DND-41 (cell line): Measurements from ENCODE around the gene ACBD6.

Source experiments
- ATAC-seq: fragments of 200-7000 bp; cut with Tn5 transposase; 3 replicates; pipeline ENCODE4 v1.9.1; 2021; ENCODE audit warnings: low read depth; ENCODE audit not compliant: insufficient read depth
- DNase-seq: peaks from one replicate; pipeline ENCODE4 v3.0.0-alpha.2; 2020
- H2AFZ ChIP-seq: 2 replicates; pipeline ENCODE4 v1.6.0; 2012; ENCODE audit warnings: low read depth, low read length
- H3K27ac ChIP-seq: 2 replicates; pipeline ENCODE4 v1.5.1; 2012; ENCODE audit warnings: low read length, inconsistent platforms
- H3K27me3 ChIP-seq: fragments of 200-600 bp; sonication (generic); 2 replicates; pipeline ENCODE4 v1.6.0; 2012; ENCODE audit warnings: low read length, mild to moderate bottlenecking, inconsistent platforms; ENCODE audit not compliant: insufficient read depth, poor library complexity
- H3K36me3 ChIP-seq: 2 replicates; pipeline ENCODE4 v1.5.1; 2012; ENCODE audit warnings: low read length, inconsistent platforms; ENCODE audit not compliant: insufficient read depth
- H3K4me1 ChIP-seq: 2 replicates; pipeline ENCODE4 v1.5.1; 2012; ENCODE audit warnings: mild to moderate bottlenecking, low read length; ENCODE audit not compliant: insufficient read depth
- H3K4me2 ChIP-seq: 2 replicates; pipeline ENCODE4 v1.6.0; 2012; ENCODE audit warnings: mild to moderate bottlenecking, moderate library complexity, low read length, inconsistent platforms; ENCODE audit not compliant: insufficient read depth
- H3K4me3 ChIP-seq, 2 experiments: fragments of 200-600 bp in 1 of 2; shearing (Covaris generic) in 1 of 2; 2 replicates each; pipeline ENCODE4 v1.5.1; 2012 to 2016; ENCODE audit warnings: inconsistent platforms in 2 of 2, low read length in 2 of 2, mild to moderate bottlenecking in 2 of 2, low read depth in 1 of 2, moderate library complexity in 1 of 2
- H3K79me2 ChIP-seq: 2 replicates; pipeline ENCODE4 v1.6.0; 2012; ENCODE audit warnings: low read length, inconsistent platforms; ENCODE audit not compliant: insufficient read depth
- H3K9ac ChIP-seq: 2 replicates; pipeline ENCODE4 v1.6.0; 2012; ENCODE audit warnings: low read depth, mild to moderate bottlenecking, inconsistent platforms, low read length, moderate library complexity
- H3K9me3 ChIP-seq: 2 replicates; pipeline ENCODE4 v1.5.1; 2012; ENCODE audit warnings: low read length, moderate library complexity, mild to moderate bottlenecking, inconsistent platforms; ENCODE audit not compliant: insufficient read depth, severe bottlenecking
- H4K20me1 ChIP-seq: 2 replicates; pipeline ENCODE4 v1.6.0; 2012; ENCODE audit warnings: low read length; ENCODE audit not compliant: insufficient read depth
- CTCF ChIP-seq: IDR thresholded peaks from 2 replicates; pipeline ENCODE4 v1.5.1; 2012; ENCODE audit warnings: borderline replicate concordance, low read length, moderate library complexity, mild to moderate bottlenecking; ENCODE audit not compliant: poor library complexity, severe bottlenecking; ENCODE audit errors: extremely low read depth
- EZH2 ChIP-seq: IDR thresholded peaks from 3 replicates; pipeline ENCODE4 v1.6.1; 2012; ENCODE audit warnings: borderline replicate concordance, low read depth, mild to moderate bottlenecking, moderate library complexity, low read length, inconsistent platforms; ENCODE audit not compliant: severe bottlenecking

Gene ACBD6

GRCh38 chr1:180370188-180370587 lies 132.2 kb downstream of the ACBD6 start:
- Histone ChIP-seq H3K36me3 (no peaks in the 10 kb centered on the region), H3K9me3 (no peaks in the 10 kb centered on the region), H3K4me1 (no peaks in the 10 kb centered on the region), H3K4me2 (no peak overlapping the region), H3K79me2 (0 out of 2 replicates have a peak, but pooled peaks cover 5% of the 10 kb centered on the region), H3K27me3 (no peaks in the 10 kb centered on the region), H3K27ac (no peak overlapping the region), H2AFZ (no peak overlapping the region), H4K20me1 (no peaks in the 10 kb centered on the region; the same call in 1 of the 2 replicates), H3K4me3 (no peak overlapping the region), H3K9ac (no peak overlapping the region)
- ATAC-seq: no peak
- no peak for DNase-seq
- TF ChIP-seq EZH2 (no peak), CTCF (no peak)

GRCh38 chr1:180369061-180369460 lies 133.3 kb downstream of the ACBD6 start:
- no peak overlapping the region for H3K27ac ChIP-seq
- TF ChIP-seq CTCF (no peak), EZH2 (no peak)
- H3K27me3 ChIP-seq: no peaks in the 10 kb centered on the region
- H3K9me3 ChIP-seq: no peaks in the 10 kb centered on the region
- no peaks in the 10 kb centered on the region for H3K36me3 ChIP-seq
- H3K9ac ChIP-seq: no peak overlapping the region
- no peak overlapping the region for H2AFZ ChIP-seq
- 0 out of 2 replicates have a peak, but pooled peaks cover 5% of the 10 kb centered on the region for H3K79me2 ChIP-seq
- no peaks in the 10 kb centered on the region for H3K4me1 ChIP-seq
- no peak overlapping the region for H3K4me3 ChIP-seq
- DNase-seq (no peak), ATAC-seq (no peak)
- H3K4me2 ChIP-seq: no peak overlapping the region
- H4K20me1 ChIP-seq: no peaks in the 10 kb centered on the region; the same call in 1 of the 2 replicates

- Histone ChIP-seq H3K4me1 (no peaks in the 10 kb centered on the region), H3K27ac (no peak overlapping the region), H3K4me2 (no peak overlapping the region), H3K9me3 (no peaks in the 10 kb centered on the region), H3K79me2 (peaks cover 5% of the 10 kb centered on the region; the same call in 1 of the 2 replicates), H3K27me3 (no peaks in the 10 kb centered on the region), H3K36me3 (no peaks in the 10 kb centered on the region), H3K9ac (no peak overlapping the region), H4K20me1 (no peaks in the 10 kb centered on the region; the same call in 1 of the 2 replicates), H2AFZ (no peak overlapping the region), H3K4me3 (no peak overlapping the region)
- DNase-seq (no peak), ATAC-seq (no peak)
- TF ChIP-seq EZH2: no peak
- TF ChIP-seq CTCF: no peak
Measured at GRCh38 chr1:180366371-180367068, 135.9 kb downstream of the ACBD6 start.
